SK-N-SH (cell line): ENCODE data around the gene PCK2. TPM values are rescaled to one million over a fixed set of nuclear protein-coding genes. Genes with fewer than 3 reads are reported as not detected.

Source experiments
- CTCF ChIA-PET: fragments of 300-600, 350-600 bp; formaldehyde crosslinking; extraction: SDS; loops from one replicate; lab custom pipeline; 2021; lab: Yijun Ruan, JAX
- POLR2A ChIA-PET: fragments of 350-600 bp; sonication (Branson Sonifier 250); formaldehyde crosslinking; extraction: SDS; loops from one replicate; lab custom pipeline; 2020; ENCODE audit warnings: antibody characterized with exemption, inconsistent platforms; lab: Yijun Ruan, JAX
- DNase-seq: peaks from one replicate; pipeline ENCODE4 v3.0.0; 2012
- H2AFZ ChIP-seq: fragments of 200-600 bp; sonication (generic); 2 replicates; pipeline ENCODE4 v1.8.1; 2016; ENCODE audit warnings: antibody characterized with exemption, mild to moderate bottlenecking, low read depth
- H3F3A ChIP-seq: fragments of 200-600 bp; sonication (generic); replicated peaks from 2 replicates; pipeline ENCODE3; 2016; ENCODE audit warnings: antibody characterized with exemption, mild to moderate bottlenecking; ENCODE audit not compliant: insufficient read depth
- H3K27ac ChIP-seq, 2 experiments: fragments of 200-500 bp in 1 of 2; fragments of 200-600 bp in 1 of 2; sonication (Bioruptor generic) in 1 of 2; sonication (generic), shearing (Covaris generic) in 1 of 2; 2 replicates each; pipeline versions ENCODE4 v1.5.1 to v1.6.1; 2014 to 2016; ENCODE audit warnings: low read depth in 2 of 2, inconsistent platforms in 1 of 2, low read length in 1 of 2, mild to moderate bottlenecking in 1 of 2, mixed read lengths in 1 of 2
- H3K27me3 ChIP-seq: fragments of 200-600 bp; sonication (generic), shearing (Covaris generic); 2 replicates; pipeline ENCODE4 v1.6.1; 2016; ENCODE audit warnings: mixed run types; ENCODE audit not compliant: insufficient read depth
- H3K36me3 ChIP-seq, 2 experiments: fragments of 200-500 bp in 1 of 2; fragments of 200-600 bp in 1 of 2; sonication (Bioruptor generic) in 1 of 2; sonication (generic) in 1 of 2; replicated peaks in 1 of 2; 2 replicates each; pipeline versions ENCODE3 to v1.5.1; 2014 to 2016; ENCODE audit warnings: low read length in 1 of 2, mild to moderate bottlenecking in 1 of 2; ENCODE audit not compliant: insufficient read depth in 2 of 2, control insufficient read depth in 1 of 2
- H3K4me1 ChIP-seq, 2 experiments: fragments of 200-500 bp in 1 of 2; fragments of 200-600 bp in 1 of 2; sonication (Bioruptor generic) in 1 of 2; sonication (generic), shearing (Covaris generic) in 1 of 2; 2 replicates each; pipeline versions ENCODE4 v1.5.1 to v1.6.1; 2014 to 2016; ENCODE audit warnings: low read depth in 1 of 2, low read length in 1 of 2, mixed run types in 1 of 2; ENCODE audit not compliant: insufficient read depth in 2 of 2, control insufficient read depth in 1 of 2
- H3K4me2 ChIP-seq: fragments of 200-600 bp; sonication (generic), shearing (Covaris generic); 2 replicates; pipeline ENCODE4 v1.6.1; 2017; ENCODE audit warnings: mixed run types
- H3K4me3 ChIP-seq, 2 experiments: fragments of 200-500 bp in 1 of 2; fragments of 200-600 bp in 1 of 2; sonication (Bioruptor generic) in 1 of 2; sonication (generic), shearing (Covaris generic) in 1 of 2; 2 replicates each; pipeline versions ENCODE4 v1.5.1 to v1.8.1; 2014 to 2016; ENCODE audit warnings: low read depth in 2 of 2, inconsistent platforms in 1 of 2, low read length in 1 of 2, mild to moderate bottlenecking in 1 of 2, mixed read lengths in 1 of 2, moderate library complexity in 1 of 2
- H3K79me2 ChIP-seq: fragments of 200-600 bp; sonication (generic); 2 replicates; pipeline ENCODE4 v1.8.1; 2017; ENCODE audit warnings: mild to moderate bottlenecking; ENCODE audit not compliant: insufficient read depth
- H3K9ac ChIP-seq: fragments of 200-600 bp; sonication (generic); 2 replicates; pipeline ENCODE4 v1.6.1; 2017; ENCODE audit warnings: mixed run types
- H3K9me2 ChIP-seq: fragments of 200-600 bp; sonication (generic); 2 replicates; pipeline ENCODE4 v1.6.1; 2017; ENCODE audit warnings: mixed run types
- H3K9me3 ChIP-seq: fragments of 200-600 bp; sonication (generic); 2 replicates; pipeline ENCODE4 v1.6.1; 2017; ENCODE audit warnings: mixed run types, mild to moderate bottlenecking, moderate library complexity
- H4K20me1 ChIP-seq: fragments of 200-600 bp; sonication (generic); 2 replicates; pipeline ENCODE4 v1.6.1; 2017; ENCODE audit warnings: mild to moderate bottlenecking, mixed run types; ENCODE audit not compliant: insufficient read depth
- CHD2 ChIP-seq: fragments of 150-350 bp; IDR thresholded peaks from 2 replicates; pipeline ENCODE4 v1.6.1; 2018; ENCODE audit warnings: low read length; ENCODE audit not compliant: partially characterized antibody
- EP300 ChIP-seq, 2 experiments: IDR thresholded peaks; 2 replicates each; pipeline versions ENCODE4 v1.4.0 to v1.6.1; 2012; ENCODE audit warnings: borderline replicate concordance in 1 of 2, low read depth in 1 of 2, low read length in 1 of 2
- EZH2phosphoT487 ChIP-seq: fragments of 200-600 bp; sonication (generic); IDR thresholded peaks from 2 replicates; pipeline ENCODE4 v1.6.1; 2017; ENCODE audit warnings: low read depth, mixed run types, mild to moderate bottlenecking, antibody characterized with exemption, moderate library complexity, borderline replicate concordance
- FOSL2 ChIP-seq: IDR thresholded peaks from 2 replicates; pipeline ENCODE4 v1.4.0; 2012; ENCODE audit warnings: low read depth, mild to moderate bottlenecking, moderate library complexity, borderline replicate concordance
- FOXJ3 ChIP-seq: sonication (generic); formaldehyde crosslinking; IDR thresholded peaks from 2 replicates; pipeline ENCODE4 v1.5.1; 2020; ENCODE audit warnings: mild to moderate bottlenecking, missing genetic modification reagents
- GATA2 ChIP-seq: sonication (generic); formaldehyde crosslinking; IDR thresholded peaks from 2 replicates; pipeline ENCODE4 v1.5.0; 2020; ENCODE audit warnings: mild to moderate bottlenecking, missing genetic modification reagents
- IRF3 ChIP-seq: fragments of 150-350 bp; IDR thresholded peaks from 2 replicates; pipeline ENCODE4 v1.6.1; 2016; ENCODE audit warnings: mild to moderate bottlenecking, low read depth, low read length
- NFIC ChIP-seq: IDR thresholded peaks from 2 replicates; pipeline ENCODE4 v1.4.0; 2012; ENCODE audit warnings: borderline replicate concordance
- PBX3 ChIP-seq: IDR thresholded peaks from 2 replicates; pipeline ENCODE4; 2012
- POLR2AphosphoS5 ChIP-seq: IDR thresholded peaks from 2 replicates; pipeline ENCODE4 v1.6.1; 2012; ENCODE audit warnings: low read depth, low read length
- RFX5 ChIP-seq: IDR thresholded peaks from 2 replicates; pipeline ENCODE4 v1.6.1; 2012; ENCODE audit warnings: mild to moderate bottlenecking, improper control_type of control experiment, low read length
- SIN3A ChIP-seq: IDR thresholded peaks from 2 replicates; pipeline ENCODE4 v1.6.1; 2012; ENCODE audit warnings: low read depth, mild to moderate bottlenecking, low read length, moderate library complexity, borderline replicate concordance
- SMC3 ChIP-seq: IDR thresholded peaks from 2 replicates; pipeline ENCODE4 v1.6.1; 2012; ENCODE audit warnings: low read depth, low read length, improper control_type of control experiment
- TAF1 ChIP-seq: IDR thresholded peaks from 2 replicates; pipeline ENCODE4 v1.6.1; 2012; ENCODE audit warnings: low read depth, mild to moderate bottlenecking, low read length, moderate library complexity, borderline replicate concordance
- USF1 ChIP-seq: IDR thresholded peaks from 2 replicates; pipeline ENCODE4 v1.4.0; 2012; ENCODE audit warnings: low read depth, borderline replicate concordance
- USF2 ChIP-seq: fragments of 150-350 bp; IDR thresholded peaks from 2 replicates; pipeline ENCODE4 v1.6.1; 2017; ENCODE audit warnings: antibody characterized with exemption, low read length, low read depth, borderline replicate concordance
- WGBS: methylation state at CpG from one replicate; pipeline ENCODE4 v1.1.6; 2017; ENCODE audit warnings: low lambda C conversion rate; 5-methylcytosine and 5-hydroxymethylcytosine counted together
- polyA plus RNA-seq, 3 experiments: library from polyadenylated mRNA; depleted of rRNA; stranded (reverse); fragments of >200 nt; gene quantifications; 2 replicates each; pipeline ENCODE4 v1.2.3, GENCODE V29; 2012
- TF ChIP-seq, protein P1 (sequence below): IDR thresholded peaks from 2 replicates; pipeline ENCODE4 v1.4.0; 2012; ENCODE audit warnings: low read depth

Gene PCK2
- polyA plus RNA-seq, 1 of the 3 experiments (the other 2 are of a cell fraction) = 16.6 TPM

DNA sequence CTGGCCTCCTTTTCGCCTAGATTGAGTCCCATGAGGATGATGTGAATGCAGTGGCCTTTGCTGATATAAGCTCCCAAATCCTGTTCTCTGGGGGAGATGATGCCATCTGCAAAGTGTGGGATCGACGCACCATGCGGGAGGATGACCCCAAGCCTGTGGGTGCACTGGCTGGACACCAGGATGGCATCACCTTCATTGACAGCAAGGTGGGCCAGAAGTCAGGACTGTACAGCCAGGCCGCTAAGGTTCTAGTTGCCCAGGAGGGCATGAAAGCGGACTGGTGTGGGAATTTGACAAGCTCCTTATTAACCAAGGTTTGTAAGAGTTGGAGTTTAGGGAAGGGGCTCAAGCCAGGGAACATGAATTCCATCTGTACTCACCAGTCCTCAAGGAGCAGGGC, 25.6 kb downstream of the PCK2 start:
- Histone ChIP-seq H3K4me3 (no peak overlapping the region), H3K4me1 (peaks cover 10 to 12% of the 10 kb centered on the region in 2 experiments), H3K4me2 (no peak overlapping the region), H3K9ac (no peak overlapping the region), H3K9me2 (no peaks in the 10 kb centered on the region), H3K27ac (no peak overlapping the region), H4K20me1 (no peaks in the 10 kb centered on the region), H3K27me3 (no peaks in the 10 kb centered on the region), H2AFZ (no peak overlapping the region), H3K36me3 (peaks cover 12 to 47% of the 10 kb centered on the region in 2 experiments), H3F3A (no peaks in the 10 kb centered on the region), H3K9me3 (no peaks in the 10 kb centered on the region), H3K79me2 (peaks cover 6% of the 10 kb centered on the region; the same call in 1 of the 2 replicates)
- POLR2A ChIA-PET = no interaction called here
- CTCF ChIA-PET = interaction anchor here (0.8 to 1.5 kb wide), 3 partner anchors 11 to 124 kb away, joined by 3 to 5 read pairs (median 3); partner anchors contain the start of gene IRF9
- no peak for TF ChIP-seq FOXJ3 (CRISPR knock-in tag)
- no peak for TF ChIP-seq GATA2
- TF ChIP-seq FOSL2 = no peak
- no peak for TF ChIP-seq IRF3
- no peak for TF ChIP-seq EZH2phosphoT487
- no peak for TF ChIP-seq PBX3
- no peak for TF ChIP-seq TAF1
- TF ChIP-seq NFIC = no peak
- TF ChIP-seq POLR2AphosphoS5 = no peak
- TF ChIP-seq RFX5 = no peak
- no peak for TF ChIP-seq SMC3
- DNase-seq = no peak
- WGBS = 98% methylated on average over 6 of the region's 6 CpGs

- no peak overlapping the region for H3K9ac ChIP-seq
- no peaks in the 10 kb centered on the region for H4K20me1 ChIP-seq
- no peak overlapping the region for H2AFZ ChIP-seq
- TF ChIP-seq FOXJ3 (CRISPR knock-in tag) (no peak), NFIC (no peak), GATA2 (no peak), RFX5 (no peak), SIN3A (no peak), USF2 (no peak), USF1 (no peak), EZH2phosphoT487 (no peak), EP300 (IDR thresholded peaks at IDR 0.05; ENCODE audit: borderline replicate concordance in 1 of 2, low read depth in 1 of 2, low read length in 1 of 2) (no peak), PBX3 (no peak), FOSL2 (no peak), IRF3 (no peak), CHD2 (no peak)
- TF ChIP-seq, protein P1, sequence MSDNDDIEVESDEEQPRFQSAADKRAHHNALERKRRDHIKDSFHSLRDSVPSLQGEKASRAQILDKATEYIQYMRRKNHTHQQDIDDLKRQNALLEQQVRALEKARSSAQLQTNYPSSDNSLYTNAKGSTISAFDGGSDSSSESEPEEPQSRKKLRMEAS = no peak
- TF ChIP-seq, all 33 proteins: peak for 0
- CTCF ChIA-PET = interaction anchor here (1.4 kb wide), 1 partner anchor 12 kb away, joined by 3 read pairs; no protein-coding TSS in a partner anchor
- Histone ChIP-seq H3K27ac (no peak overlapping the region), H3K27me3 (no peaks in the 10 kb centered on the region), H3K9me2 (no peaks in the 10 kb centered on the region), H3K4me2 (no peak overlapping the region), H3K4me1 (peaks cover 4% of the 10 kb centered on the region in 2 experiments; a peak in 2 of 4 replicates), H3K4me3 (no peak overlapping the region), H3K36me3 (peaks cover 12 to 47% of the 10 kb centered on the region in 2 experiments), H3K9me3 (no peaks in the 10 kb centered on the region), H3F3A (no peaks in the 10 kb centered on the region), H3K79me2 (no peaks in the 10 kb centered on the region)
- WGBS = 88% methylated on average over 4 of the region's 8 CpGs
- POLR2A ChIA-PET = no interaction called here
- DNase-seq = no peak
These were observed 27.1 kb downstream of the PCK2 start for GRCh38 chr14:24121210-24121609.
